NCI-H69 (cell line): ENCODE measurements around the gene OVOL1.

Experiments
- DNase-seq: peaks from one replicate; lab custom pipeline; 2025; lab: John Stamatoyannopoulos, UW

Gene OVOL1

GRCh38 chr11:65791719-65792213, 4.9 kb downstream of the OVOL1 start:
- DNase-seq = peak; percentile 92

- no peak for DNase-seq
Measured at GRCh38 chr11:65792456-65792855, 5.6 kb downstream of the OVOL1 start.

- DNase-seq = peak; percentile 96
Measured at GRCh38 chr11:65793144-65793581, 6.3 kb downstream of the OVOL1 start.

DNA sequence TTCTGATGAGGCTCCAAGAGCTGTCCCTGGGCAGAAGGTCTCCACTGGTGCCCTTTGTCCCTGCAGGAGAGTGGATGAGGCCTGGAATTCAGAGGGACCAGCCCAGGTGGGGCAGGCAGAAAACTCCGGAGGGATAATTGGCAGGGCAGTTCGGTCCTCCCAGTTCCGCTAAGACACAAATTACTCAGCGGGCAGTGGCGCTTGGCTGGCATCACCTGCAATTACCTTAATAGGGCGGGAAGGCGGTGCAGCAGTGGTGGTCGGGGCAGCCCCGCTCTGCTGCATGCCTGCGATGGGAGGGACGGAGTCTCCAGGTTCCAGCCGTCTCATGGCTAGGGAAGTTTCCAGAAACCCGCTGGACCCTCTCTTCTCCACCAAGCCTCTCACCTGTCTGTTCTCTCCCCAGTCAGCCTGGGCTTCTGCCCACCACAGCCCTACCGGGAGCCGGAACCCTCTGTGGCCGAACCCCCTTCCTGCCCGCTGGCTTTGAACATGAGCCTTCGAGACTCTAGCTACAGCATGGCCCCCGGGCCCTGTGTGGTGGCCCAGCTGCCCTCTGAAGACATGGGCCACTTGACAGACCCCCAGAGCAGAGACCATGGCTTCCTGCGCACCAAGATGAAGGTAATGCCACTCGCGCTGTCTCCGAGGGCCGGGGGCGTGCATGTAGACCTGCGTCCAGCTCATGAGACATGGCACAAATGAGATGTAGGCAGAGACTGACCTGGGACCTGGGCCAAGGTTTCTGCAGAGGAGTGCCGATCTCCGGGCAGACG, 7.0 kb downstream of the OVOL1 start:
- peak; percentile 94 for DNase-seq

DNA sequence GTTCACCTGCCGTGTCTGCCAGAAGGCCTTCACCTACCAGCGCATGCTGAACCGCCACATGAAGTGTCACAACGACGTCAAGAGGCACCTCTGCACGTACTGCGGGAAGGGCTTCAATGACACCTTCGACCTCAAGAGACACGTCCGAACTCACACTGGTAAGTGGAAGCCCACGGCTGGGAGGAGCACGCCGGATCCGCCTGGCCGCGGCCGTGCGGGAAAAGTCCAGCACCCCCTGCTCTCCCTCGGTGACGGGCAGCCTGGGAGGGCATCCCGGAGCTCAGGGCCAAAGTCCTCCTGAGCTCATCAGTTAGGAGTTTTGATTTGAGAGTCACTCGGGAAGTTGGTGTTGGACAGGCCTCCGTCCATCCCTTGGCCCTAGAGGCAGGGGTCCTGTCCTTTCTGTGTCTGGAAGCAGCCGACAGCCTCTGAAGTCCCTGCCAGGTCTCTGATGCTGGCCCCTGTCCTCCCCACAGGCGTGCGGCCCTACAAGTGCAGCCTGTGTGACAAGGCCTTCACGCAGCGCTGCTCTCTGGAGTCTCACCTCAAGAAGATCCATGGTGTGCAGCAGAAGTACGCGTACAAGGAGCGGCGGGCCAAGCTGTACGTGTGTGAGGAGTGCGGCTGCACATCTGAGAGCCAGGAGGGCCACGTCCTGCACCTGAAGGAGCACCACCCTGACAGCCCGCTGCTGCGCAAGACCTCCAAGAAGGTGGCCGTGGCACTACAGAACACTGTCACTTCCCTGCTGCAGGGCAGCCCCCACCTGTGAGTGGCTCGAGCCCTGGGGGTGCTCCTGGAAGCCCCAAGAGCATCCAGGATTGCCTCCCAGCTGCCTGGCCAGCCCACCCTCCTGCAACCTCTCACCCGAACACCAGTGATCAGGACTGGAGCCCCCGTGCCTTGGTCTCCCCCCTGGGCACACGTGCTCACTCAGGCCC, 8.0 kb downstream of the OVOL1 start:
- DNase-seq = no peak

- no peak for DNase-seq
Measured at GRCh38 chr11:65796726-65797601, 10.1 kb downstream of the OVOL1 start.

DNA sequence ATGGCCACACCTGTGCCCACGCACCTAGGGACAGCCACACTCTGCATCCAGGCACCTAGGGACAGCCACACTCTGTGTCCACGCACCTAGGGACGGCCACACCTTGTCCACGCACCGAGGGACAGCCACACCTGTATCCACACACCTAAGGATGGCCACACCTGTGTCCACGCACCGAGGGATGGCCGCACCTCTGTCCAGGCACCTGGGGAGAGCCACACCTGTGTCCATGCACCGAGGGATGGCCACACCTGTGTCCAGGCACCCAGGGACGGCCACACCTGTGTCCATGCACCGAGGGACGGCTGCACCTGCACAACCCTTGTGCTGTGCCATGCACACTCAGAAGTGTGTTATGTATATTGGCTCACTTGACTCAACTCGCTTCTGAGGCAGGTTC, 10.8 kb downstream of the OVOL1 start:
- no peak for DNase-seq

DNA sequence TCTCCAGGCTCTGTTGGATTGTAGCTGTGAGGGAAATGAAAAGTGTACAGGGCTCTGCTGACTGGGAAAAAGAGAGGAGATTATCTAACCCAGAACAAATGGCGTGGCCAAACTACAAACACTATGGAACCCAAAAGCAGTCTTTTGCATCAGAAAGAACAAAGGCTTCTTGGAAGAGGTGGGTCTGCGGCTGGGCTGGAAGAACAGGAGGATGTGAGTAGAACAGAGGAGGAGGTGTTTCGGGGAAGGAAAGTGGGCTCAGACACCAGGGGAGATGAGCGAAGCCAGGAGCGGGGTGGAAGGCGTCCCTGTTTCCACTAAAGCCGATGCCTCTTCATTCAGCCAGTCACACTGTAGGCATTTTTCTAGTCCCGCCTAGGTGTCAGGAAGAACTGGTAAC, 12.0 kb downstream of the OVOL1 start:
- no peak for DNase-seq

DNA sequence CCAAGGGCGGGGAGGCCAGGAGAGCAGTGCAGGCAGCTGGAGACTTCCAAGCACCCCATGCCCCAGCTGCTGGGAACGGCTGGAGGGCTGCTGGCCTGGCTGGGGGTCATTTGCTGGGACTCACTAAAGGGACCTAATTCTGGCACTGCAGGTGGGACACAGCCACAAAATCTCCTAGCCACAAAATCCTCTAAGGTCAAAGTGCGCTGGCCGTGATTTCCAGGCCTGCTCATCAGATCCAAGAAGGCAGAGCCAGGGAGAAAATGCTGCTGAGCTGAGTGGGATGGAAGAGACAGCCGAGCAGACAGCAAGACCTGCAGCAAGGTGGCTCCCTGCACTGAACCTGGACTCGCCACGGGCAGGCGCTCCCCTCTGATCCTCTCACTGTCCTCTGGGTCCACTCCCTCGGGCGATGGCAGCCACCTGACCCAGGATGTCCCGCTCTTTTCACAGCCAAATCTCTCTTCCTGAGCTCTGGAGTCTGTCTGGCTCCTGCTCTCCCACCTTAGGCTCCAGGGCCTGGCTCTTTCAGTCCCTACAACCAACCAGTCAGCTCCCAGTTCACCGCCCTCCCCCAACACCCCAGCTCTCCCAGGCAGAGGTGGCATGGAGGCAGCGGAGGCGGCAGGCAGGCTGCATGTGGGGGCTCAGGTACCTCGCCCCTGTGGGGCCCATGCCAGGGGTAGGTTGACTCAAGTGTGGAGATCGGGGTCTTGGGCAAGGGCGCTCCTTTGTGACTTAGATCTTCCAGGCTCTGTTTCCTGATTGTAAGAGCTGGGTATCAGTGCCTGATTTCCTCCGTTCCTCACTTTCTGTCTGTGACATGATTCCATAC, 14.5 kb downstream of the OVOL1 start:
- no peak for DNase-seq

- no peak for DNase-seq
Measured at GRCh38 chr11:65802841-65803240, 16.0 kb downstream of the OVOL1 start.

DNA sequence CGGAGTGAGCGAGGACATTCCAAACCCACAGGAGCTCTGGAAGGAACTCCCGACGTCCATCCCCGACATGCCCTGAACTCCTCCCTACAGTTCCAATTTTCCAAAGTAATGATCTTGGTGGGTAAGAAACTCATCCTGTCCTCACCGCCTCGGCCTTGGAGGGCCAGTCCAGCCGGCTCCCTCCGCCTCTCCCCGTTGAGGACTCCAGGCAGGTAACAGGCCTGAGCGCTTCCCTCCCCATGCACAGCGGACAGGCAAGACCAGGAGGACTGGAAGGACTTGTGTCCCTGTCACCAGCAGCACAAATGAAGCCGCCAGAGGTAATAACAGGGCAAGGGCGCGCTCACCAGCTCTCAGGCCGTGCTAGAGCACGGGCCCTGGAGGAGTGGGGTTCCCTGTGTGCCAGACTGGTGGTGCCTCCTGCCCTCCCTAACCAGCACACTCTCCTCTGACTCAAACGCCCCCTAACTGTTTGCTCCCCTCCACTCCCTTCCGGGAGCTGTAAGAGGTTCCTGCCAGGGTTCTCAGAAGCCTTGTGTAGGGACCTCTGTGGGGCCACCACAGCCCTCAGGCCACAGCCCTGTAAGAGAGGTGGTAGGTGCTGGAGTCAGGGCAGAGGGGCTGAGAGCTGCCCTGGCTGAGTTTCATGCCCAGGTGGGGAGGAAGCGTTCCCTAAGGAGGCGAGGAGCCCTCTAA, 17.1 kb downstream of the OVOL1 start:
- DNase-seq = no peak

- no peak for DNase-seq
Measured at GRCh38 chr11:65806979-65807378, 20.1 kb downstream of the OVOL1 start.

- DNase-seq = no peak
Measured at GRCh38 chr11:65808744-65809341, 22.0 kb downstream of the OVOL1 start.

- no peak for DNase-seq
Measured at GRCh38 chr11:65809496-65809895, 22.6 kb downstream of the OVOL1 start.

GRCh38 chr11:65810046-65810868, 23.4 kb downstream of the OVOL1 start:
- DNase-seq = no peak

- no peak for DNase-seq
Measured at GRCh38 chr11:65811764-65812475, 25.1 kb downstream of the OVOL1 start.

DNA sequence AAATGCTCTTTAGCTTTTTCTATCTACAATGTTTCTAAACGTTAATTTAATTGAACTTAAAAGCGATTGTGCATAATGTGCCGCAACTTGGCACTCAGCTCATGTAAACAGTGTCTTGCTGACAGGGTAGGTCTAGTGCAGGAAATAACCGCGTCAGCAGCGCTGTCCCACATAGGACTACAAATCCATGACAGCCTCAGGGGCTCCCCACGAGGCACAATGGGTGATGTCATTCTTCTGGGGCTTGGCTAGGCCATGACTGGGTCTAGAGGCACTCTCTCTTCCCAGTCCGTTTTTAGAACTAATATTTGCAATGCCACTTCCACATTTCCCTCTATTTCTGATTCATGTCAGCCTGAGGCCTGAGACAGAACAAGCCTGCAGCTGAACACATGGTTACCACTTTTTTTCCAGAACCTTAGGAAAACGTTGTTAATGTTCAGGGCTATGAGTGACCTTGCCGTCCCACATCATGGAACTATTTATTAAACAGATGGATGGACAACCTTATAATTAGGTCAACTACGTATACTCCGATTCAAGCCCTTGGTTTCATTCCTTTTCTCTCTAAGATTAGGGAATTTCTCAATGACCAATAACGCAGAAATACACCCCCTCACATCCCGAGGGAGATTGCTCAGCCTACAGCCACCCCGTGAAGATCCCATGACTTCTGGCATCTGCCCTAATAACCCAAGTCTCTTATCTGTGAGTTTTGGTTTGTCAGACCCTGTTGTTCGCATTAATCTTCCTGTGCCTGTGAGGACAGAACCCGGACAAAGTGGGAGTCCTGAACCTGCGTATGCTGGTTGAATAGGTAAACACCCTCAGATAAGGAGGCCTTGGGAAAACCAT, 27.5 kb downstream of the OVOL1 start:
- no peak for DNase-seq
